HG03469 (cell line): ENCODE measurements around the gene MYO16.

Experiments used
- ATAC-seq: cut with Tn5 transposase; IDR thresholded peaks from one replicate; pipeline ENCODE4 v1.9.1; 2021; ENCODE audit warnings: mild to moderate bottlenecking, moderate library complexity, moderate number of reproducible peaks; ENCODE audit not compliant: unreplicated experiment

The MYO16 gene

GRCh38 chr13:108629181-108629752 lies at the start of gene MYO16:
TSS of gene MYO16 (plus strand) at chr13:108629611. CDS start at chr13:108629845, 234 bp downstream.
- no peak for ATAC-seq

GRCh38 chr13:108586826-108587225 lies 42.6 kb upstream of the MYO16 start:
- no peak for ATAC-seq

- no peak for ATAC-seq
Observed at GRCh38 chr13:108588516-108588915, 40.9 kb upstream of the MYO16 start.

GRCh38 chr13:108594153-108594552 lies 35.3 kb upstream of the MYO16 start:
- no peak for ATAC-seq

- ATAC-seq = no peak
Observed at GRCh38 chr13:108595436-108596274, 33.8 kb upstream of the MYO16 start.

GRCh38 chr13:108597943-108598342 lies 31.5 kb upstream of the MYO16 start:
- ATAC-seq = no peak

GRCh38 chr13:108606424-108606823 lies 23.0 kb upstream of the MYO16 start:
- no peak for ATAC-seq

GRCh38 chr13:108609353-108609752 lies 20.1 kb upstream of the MYO16 start:
- ATAC-seq = no peak

- ATAC-seq = no peak
Observed at GRCh38 chr13:108610507-108610906, 18.9 kb upstream of the MYO16 start.

GRCh38 chr13:108615241-108615640 lies 14.2 kb upstream of the MYO16 start:
- ATAC-seq = no peak

GRCh38 chr13:108618233-108618632 lies 11.2 kb upstream of the MYO16 start:
- no peak for ATAC-seq

- ATAC-seq = no peak
Observed at GRCh38 chr13:108621462-108621861, 7.9 kb upstream of the MYO16 start.

GRCh38 chr13:108624108-108624507 lies 5.3 kb upstream of the MYO16 start:
- ATAC-seq = no peak

GRCh38 chr13:108624979-108625378 lies 4.4 kb upstream of the MYO16 start:
- no peak for ATAC-seq

GRCh38 chr13:108629988-108630387 lies 577 bp downstream of the MYO16 start:
- ATAC-seq = no peak

GRCh38 chr13:108632649-108633167 lies 3.3 kb downstream of the MYO16 start:
- ATAC-seq = no peak

GRCh38 chr13:108638901-108639300 lies 9.5 kb downstream of the MYO16 start:
- no peak for ATAC-seq

GRCh38 chr13:108643646-108644353 lies 14.4 kb downstream of the MYO16 start:
- no peak for ATAC-seq

- no peak for ATAC-seq
Observed at GRCh38 chr13:108645376-108645775, 16.0 kb downstream of the MYO16 start.

- ATAC-seq = no peak
Observed at GRCh38 chr13:108650271-108650670, 20.9 kb downstream of the MYO16 start.

- ATAC-seq = no peak
Observed at GRCh38 chr13:108656742-108657141, 27.3 kb downstream of the MYO16 start.

GRCh38 chr13:108657519-108657918 lies 28.1 kb downstream of the MYO16 start:
- ATAC-seq = no peak
